Posterior vena cava (tissue), 2 donors: ENCODE data around the gene KLRC2. TPM values are rescaled to one million over a fixed set of nuclear protein-coding genes. Genes with fewer than 3 reads are reported as not detected.

Experiments
- DNase-seq: peaks from one replicate; pipeline ENCODE4 v3.0.0-alpha.2; 2020; ENCODE audit warnings: low spot score
- intact Hi-C, 2 donors: fragments of 100-400 bp; cut with DNase I; formaldehyde crosslinking; loops; one replicate each; pipeline versions ENCODE4 v1.14.1 to v1.14.2; 2022 to 2023
- total RNA-seq, 2 donors: library from RNA; stranded (reverse); fragmentation: NEBNext Ultra II Directional; extraction: Animal tissue kit (Norgen Biotek cat#: 25700); gene quantifications; one replicate each; pipeline ENCODE4 v1.2.1, GENCODE V29; 2021
- donor health status: DM: yes; HTN: yes; CAD: no.
- donor health status: DM: yes; HTN: yes; CAD: no.

KLRC2 gene
- total RNA-seq, 2 donors from 2014 or later, result 0.46 TPM; not detected in 1

- no peak for DNase-seq
- intact Hi-C loops, result no loop called here
These were observed 53.7 kb downstream of the KLRC2 start for GRCh38 chr12:10381928-10382628.

Other genes starting within 250 kb of the KLRC2 start
- 10 to 100 TPM; 73.5 to 77.0 TPM for gene GABARAPL1, start 223.1 kb downstream of the KLRC2 start, total RNA-seq
- gene KLRD1, start 128.1 kb downstream of the KLRC2 start, total RNA-seq, result 1 to 10 TPM; 4.6 to 4.8 TPM
- gene KLRK1, start 46.0 kb downstream of the KLRC2 start, total RNA-seq, result 1 to 10 TPM; 1.4 to 1.9 TPM
- not detected for gene KLRC4, start 26.3 kb downstream of the KLRC2 start, total RNA-seq
- not detected for gene KLRC3, start 15.4 kb downstream of the KLRC2 start, total RNA-seq
- gene KLRC1, start 17.4 kb upstream of the KLRC2 start, total RNA-seq, result under 1 TPM in 1 of 2 donors, not detected in 1; 0.38 TPM
- 1 to 10 TPM in 1 of 2 donors, under 1 TPM in 1; 0.33 to 1.2 TPM for gene EIF2S3B, start 69.9 kb upstream of the KLRC2 start, total RNA-seq
- 10 to 100 TPM; 19.3 to 21.2 TPM for gene MAGOHB, start 177.6 kb upstream of the KLRC2 start, total RNA-seq
- under 1 TPM; 0.10 to 0.19 TPM for gene STYK1, start 238.0 kb upstream of the KLRC2 start, total RNA-seq